HepG2 (cell line): Measurements from ENCODE around the gene FGF19. TPM values are rescaled to one million over a fixed set of nuclear protein-coding genes. Genes with fewer than 3 reads are reported as not detected.

Source experiments
- NONO ChIP-seq, 2 experiments: fragments of 450-650 bp in 1 of 2; sonication (generic) in 1 of 2; formaldehyde crosslinking in 1 of 2; IDR thresholded peaks in 1 of 2; conservative IDR thresholded peaks in 1 of 2; 2 replicates each; pipeline versions ENCODE4 v1.6.1 to v1.8.0; 2017 to 2022; ENCODE audit warnings: mild to moderate bottlenecking in 1 of 2, missing genetic modification reagents in 1 of 2, moderate library complexity in 1 of 2
- NRL ChIP-seq: sonication (generic); formaldehyde crosslinking; IDR thresholded peaks from 2 replicates; pipeline ENCODE4 v1.5.0; 2020; ENCODE audit warnings: missing genetic modification reagents, mild to moderate bottlenecking, moderate library complexity, borderline replicate concordance
- PHB2 ChIP-seq: fragments of 450-650 bp; IDR thresholded peaks from 2 replicates; pipeline ENCODE4 v1.6.1; 2018; ENCODE audit not compliant: partially characterized antibody
- YEATS2 ChIP-seq: sonication (generic); formaldehyde crosslinking; IDR thresholded peaks from 2 replicates; pipeline ENCODE4 v1.4.0; 2020; ENCODE audit warnings: missing genetic modification reagents, borderline replicate concordance
- ZFYVE20 ChIP-seq: sonication (generic); formaldehyde crosslinking; IDR thresholded peaks from 2 replicates; pipeline ENCODE4 v1.8.0; 2023; ENCODE audit warnings: low read depth, mild to moderate bottlenecking, moderate library complexity, missing genetic modification reagents, borderline replicate concordance
- ZNF672 ChIP-seq: sonication (generic); formaldehyde crosslinking; IDR thresholded peaks from 2 replicates; pipeline ENCODE4 v1.8.1; 2022; ENCODE audit warnings: missing genetic modification reagents
- ZNF747 ChIP-seq: sonication (generic); formaldehyde crosslinking; IDR thresholded peaks from 2 replicates; pipeline ENCODE4 v1.8.1; 2023; ENCODE audit warnings: missing genetic modification reagents, mild to moderate bottlenecking, borderline replicate concordance
- polyA plus RNA-seq, 8 experiments: library from polyadenylated mRNA; depleted of rRNA in 3 of 8; stranded (reverse) in 7 of 8; unstranded in 1 of 8; fragments of >200 nt; fragmentation: Illumina TruSeq in 4 of 8; extraction: Trizol in 4 of 8; gene quantifications; 2 replicates each; pipeline versions ENCODE4 v1.2.1 to v1.2.3, GENCODE V29; 2011 to 2016; ENCODE audit warnings: low read depth in 4 of 8, missing spikeins in 1 of 8, mixed read lengths in 1 of 8; ENCODE audit not compliant: insufficient read depth in 1 of 8
- total RNA-seq, 5 experiments: library from RNA; depleted of rRNA; stranded (reverse); fragments of >200 nt; fragmentation: Illumina TruSeq; extraction: Trizol; gene quantifications; 2 replicates each; pipeline ENCODE4 v1.2.3, GENCODE V29; 2016; ENCODE audit warnings: low read depth in 1 of 5
- TF ChIP-seq, protein P1 (sequence below): sonication (generic); formaldehyde crosslinking; IDR thresholded peaks from 2 replicates; pipeline ENCODE4 v1.5.1; 2020; ENCODE audit warnings: missing genetic modification reagents, mild to moderate bottlenecking, borderline replicate concordance
- TF ChIP-seq, protein P2 (sequence below): sonication (generic); formaldehyde crosslinking; conservative IDR thresholded peaks from 2 replicates; pipeline ENCODE4 v1.4.0; 2020; ENCODE audit warnings: missing genetic modification reagents
- TF ChIP-seq, protein P3 (sequence below): sonication (generic); formaldehyde crosslinking; IDR thresholded peaks from 2 replicates; pipeline ENCODE4 v1.4.0; 2020; ENCODE audit warnings: low read depth, mild to moderate bottlenecking, missing genetic modification reagents
- TF ChIP-seq, protein P4 (sequence below): sonication (generic); formaldehyde crosslinking; IDR thresholded peaks from 2 replicates; pipeline ENCODE4 v1.4.0; 2020; ENCODE audit warnings: missing genetic modification reagents, borderline replicate concordance
- TF ChIP-seq, protein P5 (sequence below): sonication (generic); formaldehyde crosslinking; IDR thresholded peaks from 2 replicates; pipeline ENCODE4 v1.5.1; 2020; ENCODE audit warnings: mild to moderate bottlenecking, missing genetic modification reagents, moderate library complexity

The FGF19 gene
- total and polyA plus RNA-seq, 2 of the 13 experiments (the other 11 are each of a cell fraction or from before 2014, with no cell fraction given), result 0.07 TPM; not detected in 1

DNA sequence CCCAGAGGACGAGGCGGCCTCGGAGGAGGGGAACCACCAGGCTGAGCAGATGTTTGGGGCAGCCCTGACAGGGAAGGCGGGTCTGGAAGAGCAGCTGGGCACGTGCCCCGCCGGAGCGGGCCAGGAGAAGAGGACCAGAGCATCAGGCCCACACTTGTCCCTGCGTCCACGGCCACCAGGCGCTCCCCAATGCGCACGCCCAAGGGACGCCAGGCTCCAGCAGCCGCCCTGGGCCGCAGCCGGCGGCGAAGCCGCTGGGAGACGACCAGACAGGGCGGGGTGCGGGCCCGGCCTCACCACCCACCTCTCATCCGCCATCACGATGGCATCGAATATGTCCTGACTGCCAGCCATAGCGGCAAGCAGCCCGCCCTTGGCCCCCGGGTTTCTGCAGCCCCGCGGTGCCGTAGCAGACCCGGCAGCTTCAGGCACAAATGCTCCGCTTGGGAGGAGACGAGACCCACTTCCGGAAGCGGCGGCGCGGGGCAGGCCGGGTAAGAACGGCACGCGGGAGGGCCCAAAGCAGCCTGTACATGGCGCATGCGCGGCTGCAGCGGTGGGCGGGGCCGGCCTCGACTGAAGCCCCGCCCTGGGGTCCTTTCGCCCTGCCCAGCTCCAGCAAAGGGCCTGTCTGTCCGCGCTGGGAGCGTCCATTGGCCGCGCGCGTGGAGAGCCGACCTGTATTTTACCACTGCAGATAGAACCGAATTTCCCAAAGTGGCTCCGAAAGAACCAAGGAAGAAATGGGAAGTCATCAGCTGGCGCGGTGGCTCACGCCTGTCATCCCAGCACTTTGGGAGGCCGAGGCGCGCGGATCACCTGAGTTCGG is 28.7 kb downstream of the FGF19 start, which contains the start of gene LTO1 (continued):
- TF ChIP-seq, protein P1, sequence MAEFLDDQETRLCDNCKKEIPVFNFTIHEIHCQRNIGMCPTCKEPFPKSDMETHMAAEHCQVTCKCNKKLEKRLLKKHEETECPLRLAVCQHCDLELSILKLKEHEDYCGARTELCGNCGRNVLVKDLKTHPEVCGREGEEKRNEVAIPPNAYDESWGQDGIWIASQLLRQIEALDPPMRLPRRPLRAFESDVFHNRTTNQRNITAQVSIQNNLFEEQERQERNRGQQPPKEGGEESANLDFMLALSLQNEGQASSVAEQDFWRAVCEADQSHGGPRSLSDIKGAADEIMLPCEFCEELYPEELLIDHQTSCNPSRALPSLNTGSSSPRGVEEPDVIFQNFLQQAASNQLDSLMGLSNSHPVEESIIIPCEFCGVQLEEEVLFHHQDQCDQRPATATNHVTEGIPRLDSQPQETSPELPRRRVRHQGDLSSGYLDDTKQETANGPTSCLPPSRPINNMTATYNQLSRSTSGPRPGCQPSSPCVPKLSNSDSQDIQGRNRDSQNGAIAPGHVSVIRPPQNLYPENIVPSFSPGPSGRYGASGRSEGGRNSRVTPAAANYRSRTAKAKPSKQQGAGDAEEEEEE, result no peak
- TF ChIP-seq ZFYVE20 (CRISPR knock-in tag) (no peak), NONO (IDR thresholded peaks at IDR 0.05) (no peak), NONO (CRISPR knock-in tag; conservative IDR thresholded peaks at IDR 0.05) (peak; percentile 87), YEATS2 (CRISPR knock-in tag) (peak; percentile 98), PHB2 (no peak), ZNF672 (no peak), ZNF747 (CRISPR knock-in tag) (peak; percentile 77; the same call in 1 of the 2 replicates), NRL (CRISPR knock-in tag) (0 out of 2 replicates have a peak, but pooled peaks have one; percentile 61)
- TF ChIP-seq, protein P2, sequence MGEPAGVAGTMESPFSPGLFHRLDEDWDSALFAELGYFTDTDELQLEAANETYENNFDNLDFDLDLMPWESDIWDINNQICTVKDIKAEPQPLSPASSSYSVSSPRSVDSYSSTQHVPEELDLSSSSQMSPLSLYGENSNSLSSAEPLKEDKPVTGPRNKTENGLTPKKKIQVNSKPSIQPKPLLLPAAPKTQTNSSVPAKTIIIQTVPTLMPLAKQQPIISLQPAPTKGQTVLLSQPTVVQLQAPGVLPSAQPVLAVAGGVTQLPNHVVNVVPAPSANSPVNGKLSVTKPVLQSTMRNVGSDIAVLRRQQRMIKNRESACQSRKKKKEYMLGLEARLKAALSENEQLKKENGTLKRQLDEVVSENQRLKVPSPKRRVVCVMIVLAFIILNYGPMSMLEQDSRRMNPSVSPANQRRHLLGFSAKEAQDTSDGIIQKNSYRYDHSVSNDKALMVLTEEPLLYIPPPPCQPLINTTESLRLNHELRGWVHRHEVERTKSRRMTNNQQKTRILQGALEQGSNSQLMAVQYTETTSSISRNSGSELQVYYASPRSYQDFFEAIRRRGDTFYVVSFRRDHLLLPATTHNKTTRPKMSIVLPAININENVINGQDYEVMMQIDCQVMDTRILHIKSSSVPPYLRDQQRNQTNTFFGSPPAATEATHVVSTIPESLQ, result no peak
- TF ChIP-seq, protein P3, sequence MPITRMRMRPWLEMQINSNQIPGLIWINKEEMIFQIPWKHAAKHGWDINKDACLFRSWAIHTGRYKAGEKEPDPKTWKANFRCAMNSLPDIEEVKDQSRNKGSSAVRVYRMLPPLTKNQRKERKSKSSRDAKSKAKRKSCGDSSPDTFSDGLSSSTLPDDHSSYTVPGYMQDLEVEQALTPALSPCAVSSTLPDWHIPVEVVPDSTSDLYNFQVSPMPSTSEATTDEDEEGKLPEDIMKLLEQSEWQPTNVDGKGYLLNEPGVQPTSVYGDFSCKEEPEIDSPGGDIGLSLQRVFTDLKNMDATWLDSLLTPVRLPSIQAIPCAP (CRISPR knock-in tag), result no peak
- TF ChIP-seq, protein P4, sequence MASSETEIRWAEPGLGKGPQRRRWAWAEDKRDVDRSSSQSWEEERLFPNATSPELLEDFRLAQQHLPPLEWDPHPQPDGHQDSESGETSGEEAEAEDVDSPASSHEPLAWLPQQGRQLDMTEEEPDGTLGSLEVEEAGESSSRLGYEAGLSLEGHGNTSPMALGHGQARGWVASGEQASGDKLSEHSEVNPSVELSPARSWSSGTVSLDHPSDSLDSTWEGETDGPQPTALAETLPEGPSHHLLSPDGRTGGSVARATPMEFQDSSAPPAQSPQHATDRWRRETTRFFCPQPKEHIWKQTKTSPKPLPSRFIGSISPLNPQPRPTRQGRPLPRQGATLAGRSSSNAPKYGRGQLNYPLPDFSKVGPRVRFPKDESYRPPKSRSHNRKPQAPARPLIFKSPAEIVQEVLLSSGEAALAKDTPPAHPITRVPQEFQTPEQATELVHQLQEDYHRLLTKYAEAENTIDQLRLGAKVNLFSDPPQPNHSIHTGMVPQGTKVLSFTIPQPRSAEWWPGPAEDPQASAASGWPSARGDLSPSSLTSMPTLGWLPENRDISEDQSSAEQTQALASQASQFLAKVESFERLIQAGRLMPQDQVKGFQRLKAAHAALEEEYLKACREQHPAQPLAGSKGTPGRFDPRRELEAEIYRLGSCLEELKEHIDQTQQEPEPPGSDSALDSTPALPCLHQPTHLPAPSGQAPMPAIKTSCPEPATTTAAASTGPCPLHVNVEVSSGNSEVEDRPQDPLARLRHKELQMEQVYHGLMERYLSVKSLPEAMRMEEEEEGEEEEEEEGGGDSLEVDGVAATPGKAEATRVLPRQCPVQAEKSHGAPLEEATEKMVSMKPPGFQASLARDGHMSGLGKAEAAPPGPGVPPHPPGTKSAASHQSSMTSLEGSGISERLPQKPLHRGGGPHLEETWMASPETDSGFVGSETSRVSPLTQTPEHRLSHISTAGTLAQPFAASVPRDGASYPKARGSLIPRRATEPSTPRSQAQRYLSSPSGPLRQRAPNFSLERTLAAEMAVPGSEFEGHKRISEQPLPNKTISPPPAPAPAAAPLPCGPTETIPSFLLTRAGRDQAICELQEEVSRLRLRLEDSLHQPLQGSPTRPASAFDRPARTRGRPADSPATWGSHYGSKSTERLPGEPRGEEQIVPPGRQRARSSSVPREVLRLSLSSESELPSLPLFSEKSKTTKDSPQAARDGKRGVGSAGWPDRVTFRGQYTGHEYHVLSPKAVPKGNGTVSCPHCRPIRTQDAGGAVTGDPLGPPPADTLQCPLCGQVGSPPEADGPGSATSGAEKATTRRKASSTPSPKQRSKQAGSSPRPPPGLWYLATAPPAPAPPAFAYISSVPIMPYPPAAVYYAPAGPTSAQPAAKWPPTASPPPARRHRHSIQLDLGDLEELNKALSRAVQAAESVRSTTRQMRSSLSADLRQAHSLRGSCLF (CRISPR knock-in tag), result no peak
- TF ChIP-seq, protein P5, sequence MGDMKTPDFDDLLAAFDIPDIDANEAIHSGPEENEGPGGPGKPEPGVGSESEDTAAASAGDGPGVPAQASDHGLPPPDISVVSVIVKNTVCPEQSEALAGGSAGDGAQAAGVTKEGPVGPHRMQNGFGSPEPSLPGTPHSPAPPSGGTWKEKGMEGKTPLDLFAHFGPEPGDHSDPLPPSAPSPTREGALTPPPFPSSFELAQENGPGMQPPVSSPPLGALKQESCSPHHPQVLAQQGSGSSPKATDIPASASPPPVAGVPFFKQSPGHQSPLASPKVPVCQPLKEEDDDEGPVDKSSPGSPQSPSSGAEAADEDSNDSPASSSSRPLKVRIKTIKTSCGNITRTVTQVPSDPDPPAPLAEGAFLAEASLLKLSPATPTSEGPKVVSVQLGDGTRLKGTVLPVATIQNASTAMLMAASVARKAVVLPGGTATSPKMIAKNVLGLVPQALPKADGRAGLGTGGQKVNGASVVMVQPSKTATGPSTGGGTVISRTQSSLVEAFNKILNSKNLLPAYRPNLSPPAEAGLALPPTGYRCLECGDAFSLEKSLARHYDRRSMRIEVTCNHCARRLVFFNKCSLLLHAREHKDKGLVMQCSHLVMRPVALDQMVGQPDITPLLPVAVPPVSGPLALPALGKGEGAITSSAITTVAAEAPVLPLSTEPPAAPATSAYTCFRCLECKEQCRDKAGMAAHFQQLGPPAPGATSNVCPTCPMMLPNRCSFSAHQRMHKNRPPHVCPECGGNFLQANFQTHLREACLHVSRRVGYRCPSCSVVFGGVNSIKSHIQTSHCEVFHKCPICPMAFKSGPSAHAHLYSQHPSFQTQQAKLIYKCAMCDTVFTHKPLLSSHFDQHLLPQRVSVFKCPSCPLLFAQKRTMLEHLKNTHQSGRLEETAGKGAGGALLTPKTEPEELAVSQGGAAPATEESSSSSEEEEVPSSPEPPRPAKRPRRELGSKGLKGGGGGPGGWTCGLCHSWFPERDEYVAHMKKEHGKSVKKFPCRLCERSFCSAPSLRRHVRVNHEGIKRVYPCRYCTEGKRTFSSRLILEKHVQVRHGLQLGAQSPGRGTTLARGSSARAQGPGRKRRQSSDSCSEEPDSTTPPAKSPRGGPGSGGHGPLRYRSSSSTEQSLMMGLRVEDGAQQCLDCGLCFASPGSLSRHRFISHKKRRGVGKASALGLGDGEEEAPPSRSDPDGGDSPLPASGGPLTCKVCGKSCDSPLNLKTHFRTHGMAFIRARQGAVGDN (CRISPR knock-in tag), result peak; percentile 97
